BE2C (cell line): ENCODE data around the gene DQX1.

Experiments used
- DNase-seq: peaks from one replicate; pipeline ENCODE4 v3.0.0-alpha.2; 2020
- H3K27me3 ChIP-seq: fragments of 250-450 bp; sonication (Bioruptor Pico); 2 replicates; pipeline ENCODE4 v1.5.1; 2020; ENCODE audit warnings: mild to moderate bottlenecking
- H3K36me3 ChIP-seq: fragments of 250-450 bp; sonication (Bioruptor Pico); 2 replicates; pipeline ENCODE4 v1.5.1; 2020; ENCODE audit warnings: mild to moderate bottlenecking
- H3K4me1 ChIP-seq: fragments of 250-450 bp; sonication (Bioruptor Pico); 2 replicates; pipeline ENCODE4 v1.5.1; 2020
- H3K4me3 ChIP-seq: 2 replicates; pipeline ENCODE4 v1.5.1; 2011; ENCODE audit warnings: low read depth, low read length
- H3K9me3 ChIP-seq: fragments of 250-450 bp; sonication (Bioruptor Pico); 2 replicates; pipeline ENCODE4 v1.5.1; 2020
- CTCF ChIP-seq: IDR thresholded peaks from 2 replicates; pipeline ENCODE4 v1.5.1; 2012; ENCODE audit warnings: mild to moderate bottlenecking, low read depth, low read length

The DQX1 gene

DNA sequence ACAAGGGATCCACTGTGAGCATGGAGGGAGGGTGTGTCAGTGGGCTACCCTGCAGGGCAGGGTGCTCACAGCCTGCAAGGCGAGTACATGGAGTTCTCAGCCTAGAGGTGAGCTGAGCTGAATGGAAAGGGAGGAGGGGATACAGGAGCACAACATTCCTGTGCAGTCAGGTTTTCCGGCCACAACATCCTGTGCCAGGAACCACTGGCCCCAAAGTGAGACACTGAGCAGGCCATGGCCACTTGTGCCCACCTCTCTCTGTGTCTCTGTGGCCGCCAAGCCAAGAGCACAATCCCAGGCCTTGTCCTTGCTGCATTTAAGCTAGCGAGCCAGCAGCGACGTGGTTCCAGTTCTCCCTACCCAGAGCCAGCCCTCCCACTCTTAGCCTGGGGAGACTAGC, 34.6 kb upstream of the DQX1 start:
- Histone ChIP-seq H3K27me3 (no peaks in the 10 kb centered on the region), H3K9me3 (no peaks in the 10 kb centered on the region), H3K4me3 (no peak overlapping the region), H3K4me1 (no peaks in the 10 kb centered on the region), H3K36me3 (no peaks in the 10 kb centered on the region)
- no peak for TF ChIP-seq CTCF
- no peak for DNase-seq

- Histone ChIP-seq H3K27me3 (no peaks in the 10 kb centered on the region), H3K9me3 (no peaks in the 10 kb centered on the region), H3K36me3 (no peaks in the 10 kb centered on the region), H3K4me1 (no peaks in the 10 kb centered on the region), H3K4me3 (no peak overlapping the region)
- no peak for TF ChIP-seq CTCF
- DNase-seq: no peak
These were observed 33.9 kb upstream of the DQX1 start for GRCh38 chr2:74559912-74560311.

DNA sequence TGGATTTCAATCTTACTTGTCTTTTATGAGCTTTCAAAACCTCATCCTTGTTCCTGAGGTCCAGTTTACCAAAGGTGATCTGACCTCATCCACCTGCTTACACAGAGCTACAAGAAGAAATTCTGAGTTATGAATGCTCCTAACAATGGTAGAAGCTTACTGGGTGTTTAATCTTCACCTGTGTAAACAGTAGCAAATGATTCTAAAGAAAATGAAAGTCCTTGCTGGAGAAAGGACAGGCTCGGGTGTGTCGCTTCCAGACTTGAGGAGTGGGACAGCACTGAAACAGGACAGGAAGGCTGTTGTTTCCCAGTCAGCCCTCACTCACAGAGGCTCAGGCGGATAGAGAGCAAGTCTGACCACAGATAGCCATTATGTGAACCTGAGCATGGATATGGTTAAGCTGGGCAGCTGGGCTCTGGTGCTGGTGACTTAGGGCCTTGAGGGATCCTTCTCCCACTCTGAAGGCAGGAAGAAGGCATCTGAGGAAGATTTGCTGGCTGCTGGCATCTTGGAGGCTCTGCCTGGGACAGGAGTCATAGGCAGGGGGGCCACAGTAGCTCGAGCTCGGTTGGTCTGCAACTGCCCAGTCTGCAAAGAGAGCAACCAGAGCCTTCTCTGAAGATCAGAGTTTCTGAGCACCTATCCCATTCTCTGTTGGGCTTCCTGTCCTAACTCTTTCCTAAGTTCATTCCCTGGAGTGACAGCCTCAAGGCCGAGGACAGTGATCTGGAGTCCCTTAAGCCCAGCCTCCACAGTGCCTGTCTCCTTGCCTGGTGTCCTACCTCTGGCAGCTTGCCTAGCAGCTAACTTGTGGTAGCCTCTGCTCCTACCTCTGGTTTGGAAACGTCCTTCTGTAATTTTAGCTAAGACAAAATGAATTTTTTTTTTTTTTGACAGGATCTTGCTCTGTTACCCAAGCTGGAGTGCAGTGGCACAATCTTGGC, 32.5 kb upstream of the DQX1 start:
- Histone ChIP-seq H3K4me1 (no peaks in the 10 kb centered on the region), H3K36me3 (no peaks in the 10 kb centered on the region), H3K27me3 (no peaks in the 10 kb centered on the region), H3K9me3 (no peaks in the 10 kb centered on the region), H3K4me3 (no peak overlapping the region)
- DNase-seq: no peak
- no peak for TF ChIP-seq CTCF

DNA sequence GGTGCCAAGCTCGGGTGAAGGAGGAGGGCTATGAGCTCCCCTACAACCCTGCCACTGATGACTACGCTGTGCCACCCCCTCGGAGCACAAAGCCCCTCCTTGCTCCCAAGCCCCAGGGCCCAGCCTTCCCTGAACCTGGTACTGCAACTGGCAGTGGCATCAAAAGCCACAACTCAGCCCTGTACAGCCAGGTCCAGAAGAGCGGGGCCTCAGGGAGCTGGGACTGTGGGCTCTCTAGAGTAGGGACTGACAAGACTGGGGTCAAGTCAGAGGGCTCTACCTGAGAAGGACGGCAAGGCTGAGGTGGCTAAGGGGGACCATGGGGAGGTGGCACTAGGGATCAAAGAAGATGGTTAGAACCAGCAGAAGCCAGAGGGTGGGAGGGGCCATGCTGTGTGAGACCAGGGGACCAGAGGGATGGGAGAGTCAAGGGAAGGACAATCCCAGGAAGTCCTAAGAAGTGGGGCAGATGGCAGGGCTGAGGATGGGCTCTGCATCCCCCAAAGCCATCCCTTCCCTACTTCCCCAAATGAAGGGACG, 30.9 kb upstream of the DQX1 start:
- Histone ChIP-seq H3K36me3 (no peaks in the 10 kb centered on the region), H3K27me3 (no peaks in the 10 kb centered on the region), H3K9me3 (no peaks in the 10 kb centered on the region), H3K4me3 (no peak overlapping the region), H3K4me1 (no peaks in the 10 kb centered on the region)
- no peak for DNase-seq
- TF ChIP-seq CTCF: no peak

GRCh38 chr2:74556159-74556558, 30.1 kb upstream of the DQX1 start:
- H3K4me1 ChIP-seq: no peaks in the 10 kb centered on the region
- H3K27me3 ChIP-seq: no peaks in the 10 kb centered on the region
- no peaks in the 10 kb centered on the region; the same call in 1 of the 2 replicates for H3K36me3 ChIP-seq
- TF ChIP-seq CTCF: no peak
- DNase-seq: no peak
- no peak overlapping the region for H3K4me3 ChIP-seq
- no peaks in the 10 kb centered on the region for H3K9me3 ChIP-seq

DNA sequence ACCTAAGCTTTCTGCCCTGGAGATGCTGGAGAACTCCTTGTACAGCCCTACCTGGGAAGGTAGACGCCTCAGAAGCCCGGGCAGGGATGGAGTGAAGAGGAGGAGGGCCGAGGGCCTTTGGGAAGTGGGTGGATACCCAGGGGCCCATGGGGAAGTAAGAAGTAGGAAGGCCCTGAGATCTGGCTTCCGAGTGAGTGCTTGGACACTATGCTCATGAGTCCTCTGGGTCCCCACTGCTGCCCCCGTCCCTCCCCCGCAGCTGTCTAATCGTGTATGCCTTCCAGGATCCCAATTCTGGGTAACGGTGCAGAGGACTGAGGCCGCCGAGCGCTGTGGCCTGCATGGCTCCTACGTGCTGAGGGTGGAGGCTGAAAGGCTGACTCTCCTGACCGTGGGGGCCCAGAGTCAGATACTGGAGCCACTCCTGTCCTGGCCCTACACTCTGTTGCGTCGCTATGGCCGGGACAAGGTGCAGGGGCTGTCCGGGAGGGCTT, 29.6 kb upstream of the DQX1 start:
- DNase-seq: no peak
- Histone ChIP-seq H3K36me3 (no peaks in the 10 kb centered on the region; the same call in 1 of the 2 replicates), H3K9me3 (no peaks in the 10 kb centered on the region), H3K4me1 (no peaks in the 10 kb centered on the region), H3K27me3 (no peaks in the 10 kb centered on the region), H3K4me3 (no peak overlapping the region)
- TF ChIP-seq CTCF: no peak
